Left forelimb (tissue), 1 donor: ENCODE results near the gene ATP6V1G2.
"Not testable (repeated sequence)": the region's sequence is repeated elsewhere in the genome, so short reads cannot be mapped to it uniquely, and the experiment has no call there.

Source experiments
- DNase-seq: peaks from one replicate; pipeline ENCODE4 v3.0.0-alpha.2; 2018; ENCODE audit warnings: low spot score

ATP6V1G2 gene

GRCh38 chr6:31546339-31546957, at the start of gene ATP6V1G2:
ATP6V1G2 (minus strand) TSS chr6:31546608; CDS start chr6:31546559, 49 bp downstream.
- peak; percentile 93 for DNase-seq

- DNase-seq, result no peak
These were observed 46.0 kb upstream of the ATP6V1G2 start for GRCh38 chr6:31592396-31592771.

- DNase-seq, result not testable (repeated sequence)
These were observed 44.3 kb upstream of the ATP6V1G2 start for GRCh38 chr6:31590691-31591090.

GRCh38 chr6:31588871-31589650, 42.7 kb upstream of the ATP6V1G2 start:
- no peak for DNase-seq

GRCh38 chr6:31587791-31588777, 41.7 kb upstream of the ATP6V1G2 start:
- no peak for DNase-seq

GRCh38 chr6:31586599-31587281, 40.3 kb upstream of the ATP6V1G2 start:
- DNase-seq, result no peak

GRCh38 chr6:31586008-31586407, 39.6 kb upstream of the ATP6V1G2 start, which contains the start of gene LST1:
LST1 (plus strand) TSS chr6:31586277; CDS start chr6:31587300, 1,023 bp downstream.
- DNase-seq, result no peak

- no peak for DNase-seq
These were observed 39.1 kb upstream of the ATP6V1G2 start for GRCh38 chr6:31585491-31585890.

GRCh38 chr6:31582230-31582643, 35.8 kb upstream of the ATP6V1G2 start, which contains the start of gene LTB:
LTB (minus strand) TSS chr6:31582424; CDS start chr6:31582417, 7 bp downstream.
- no peak for DNase-seq

GRCh38 chr6:31581434-31582229, 35.2 kb upstream of the ATP6V1G2 start:
- no peak for DNase-seq

GRCh38 chr6:31580807-31581433, 34.5 kb upstream of the ATP6V1G2 start:
- DNase-seq, result peak; percentile 90

GRCh38 chr6:31580438-31580740, 34.0 kb upstream of the ATP6V1G2 start:
- DNase-seq, result no peak

- DNase-seq, result no peak
These were observed 33.4 kb upstream of the ATP6V1G2 start for GRCh38 chr6:31579546-31580437.

- DNase-seq, result no peak
These were observed 32.7 kb upstream of the ATP6V1G2 start for GRCh38 chr6:31579119-31579505.

GRCh38 chr6:31578184-31579118, 32.0 kb upstream of the ATP6V1G2 start:
- DNase-seq, result no peak

GRCh38 chr6:31577579-31577966, 31.2 kb upstream of the ATP6V1G2 start:
- DNase-seq, result no peak

GRCh38 chr6:31576897-31577578, 30.6 kb upstream of the ATP6V1G2 start:
- DNase-seq, result no peak
